Gastrocnemius medialis (tissue), 4 donors: ENCODE results near the gene FLVCR1. TPM values are rescaled to one million over a fixed set of nuclear protein-coding genes. Genes with fewer than 3 reads are reported as not detected.
"Not testable (repeated sequence)": the region's sequence is repeated elsewhere in the genome, so short reads cannot be mapped to it uniquely, and the experiment has no call there.

Experiments
- ATAC-seq, 2 donors: fragments of 150-250 bp; one replicate each; pipeline ENCODE4 v1.9.1; 2016
- DNase-seq, 2 donors: peaks; one replicate each; pipeline ENCODE4 v3.0.0-alpha.2; 2019
- H3K27ac ChIP-seq, 4 donors: fragments of 200-600 bp; sonication (generic); 1 replicate in 1 of 4; 2 replicates in 3 of 4; pipeline ENCODE4 v1.5.1; 2016 to 2018; ENCODE audit warnings: mild to moderate bottlenecking in 2 of 4, moderate library complexity in 1 of 4
- H3K27me3 ChIP-seq, 3 donors: fragments of 200-600 bp; sonication (generic) in 2 of 3; 1 replicate in 1 of 3; 2 replicates in 2 of 3; pipeline versions ENCODE4 v1.5.1 to v1.6.0; 2016 to 2019; ENCODE audit warnings: mild to moderate bottlenecking in 1 of 3, moderate library complexity in 1 of 3
- H3K36me3 ChIP-seq, 2 donors: fragments of 200-600 bp; sonication (generic) in 1 of 2; one replicate each; pipeline ENCODE4 v1.5.1; 2017 to 2018
- H3K4me1 ChIP-seq, 2 donors: fragments of 200-600 bp; sonication (generic) in 1 of 2; one replicate each; pipeline ENCODE4 v1.5.1; 2016 to 2017; ENCODE audit warnings: mild to moderate bottlenecking in 2 of 2
- H3K4me3 ChIP-seq, 4 donors: fragments of 200-600 bp; sonication (generic) in 3 of 4; 1 replicate in 1 of 4; 2 replicates in 3 of 4; pipeline ENCODE4 v1.5.1; 2016 to 2019; ENCODE audit warnings: mild to moderate bottlenecking in 2 of 4
- H3K9me3 ChIP-seq, 3 donors: fragments of 200-600 bp; sonication (generic) in 2 of 3; 1 replicate in 1 of 3; 2 replicates in 2 of 3; pipeline ENCODE4 v1.5.1; 2016 to 2019
- CTCF ChIP-seq, 5 experiments: fragments of 450-650 bp in 3 of 5; fragments of 200-600 bp in 2 of 5; sonication (generic) in 2 of 5; IDR thresholded peaks in 4 of 5; conservative IDR thresholded peaks in 1 of 5; 1 replicate in 4 of 5; 2 replicates in 1 of 5; pipeline ENCODE4 v1.5.1; 2016 to 2019; ENCODE audit warnings: antibody characterized with exemption in 5 of 5, mild to moderate bottlenecking in 3 of 5, moderate library complexity in 3 of 5
- POLR2A ChIP-seq, 2 donors: fragments of 450-650 bp; IDR thresholded peaks; one replicate each; pipeline ENCODE4 v1.6.1; 2017; ENCODE audit warnings: antibody characterized with exemption in 2 of 2, mild to moderate bottlenecking in 2 of 2, moderate library complexity in 2 of 2
- in situ Hi-C, 4 donors: fragments of 200-750 bp; cut with MboI; loops; one replicate each; pipeline versions ENCODE4 v1.15.0 to v1.8.0; 2017; ENCODE audit warnings: low sequenced_read_pairs in 4 of 4
- intact Hi-C: fragments of 100-400 bp; cut with DNase I; formaldehyde crosslinking; loops from one replicate; pipeline ENCODE4 v1.15.1; 2023; ENCODE audit warnings: low total_unique reads
- total RNA-seq, 4 donors: library from RNA; depleted of rRNA; stranded (reverse); fragments of >200 nt; gene quantifications; one replicate each; pipeline versions ENCODE4 v1.1.0 to v1.2.3, GENCODE V29; 2016

The FLVCR1 gene
- total RNA-seq, 4 donors from 2014 or later = 0.66 to 19.8 (median 1.7) TPM

GRCh38 chr1:212909652-212910063 lies 51.6 kb downstream of the FLVCR1 start:
- Histone ChIP-seq H3K27me3 (no peaks in the 10 kb centered on the region), H3K4me3 (no peak overlapping the region), H3K27ac (no peak overlapping the region), H3K36me3 (no peaks in the 10 kb centered on the region), H3K4me1 (no peaks in the 10 kb centered on the region), H3K9me3 (no peaks in the 10 kb centered on the region)
- no peak for DNase-seq
- in situ Hi-C loops = no loop called here
- intact Hi-C loops = no loop called here
- TF ChIP-seq CTCF (IDR thresholded peaks at IDR 0.05 in 4 of 5, conservative IDR thresholded peaks at IDR 0.05 in 1 of 5) (no peak), POLR2A (IDR thresholded peaks at IDR 0.05) (no peak)
- no peak for ATAC-seq

- H3K4me3 ChIP-seq, H3K4me1 ChIP-seq, ATAC-seq, in situ Hi-C loops, intact Hi-C loops, H3K9me3 ChIP-seq, H3K36me3 ChIP-seq, H3K27ac ChIP-seq, DNase-seq, H3K27me3 ChIP-seq: not testable (repeated sequence)
Measured at GRCh38 chr1:212910213-212910612, 52.1 kb downstream of the FLVCR1 start.

- in situ Hi-C loops, ATAC-seq, DNase-seq, H3K4me1 ChIP-seq, intact Hi-C loops, H3K27ac ChIP-seq, H3K36me3 ChIP-seq, H3K4me3 ChIP-seq, H3K27me3 ChIP-seq, H3K9me3 ChIP-seq: not testable (repeated sequence)
Measured at GRCh38 chr1:212913638-212914037, 55.6 kb downstream of the FLVCR1 start.

- intact Hi-C loops, H3K27ac ChIP-seq, H3K4me3 ChIP-seq, H3K4me1 ChIP-seq, ATAC-seq, H3K36me3 ChIP-seq, in situ Hi-C loops, H3K27me3 ChIP-seq, H3K9me3 ChIP-seq, DNase-seq: not testable (repeated sequence)
Measured at GRCh38 chr1:212914110-212914509, 56.0 kb downstream of the FLVCR1 start.

GRCh38 chr1:212914789-212915188 lies 56.7 kb downstream of the FLVCR1 start:
- TF ChIP-seq POLR2A (IDR thresholded peaks at IDR 0.05) (no peak), CTCF (IDR thresholded peaks at IDR 0.05 in 4 of 5, conservative IDR thresholded peaks at IDR 0.05 in 1 of 5) (no peak)
- in situ Hi-C loops = no loop called here
- no peak for ATAC-seq

GRCh38 chr1:212915245-212916091 lies 57.4 kb downstream of the FLVCR1 start:
- no peaks in the 10 kb centered on the region for H3K9me3 ChIP-seq
- no peak overlapping the region for H3K27ac ChIP-seq
- H3K27me3 ChIP-seq = no peaks in the 10 kb centered on the region
- no peak overlapping the region for H3K4me3 ChIP-seq
- TF ChIP-seq POLR2A (IDR thresholded peaks at IDR 0.05) = no peak
- TF ChIP-seq CTCF (IDR thresholded peaks at IDR 0.05 in 4 of 5, conservative IDR thresholded peaks at IDR 0.05 in 1 of 5) = no peak
- in situ Hi-C loops (no loop called here), intact Hi-C loops (no loop called here)
- DNase-seq = no peak
- H3K36me3 ChIP-seq = no peaks in the 10 kb centered on the region
- H3K4me1 ChIP-seq = no peaks in the 10 kb centered on the region
- no peak for ATAC-seq

More at GRCh38 chr1:212914789-212915188, 56.7 kb downstream of the FLVCR1 start:
- Histone ChIP-seq H3K27ac (no peak overlapping the region), H3K36me3 (no peaks in the 10 kb centered on the region), H3K4me1 (no peaks in the 10 kb centered on the region), H3K9me3 (no peaks in the 10 kb centered on the region), H3K27me3 (no peaks in the 10 kb centered on the region), H3K4me3 (no peak overlapping the region)
- no peak for DNase-seq
- intact Hi-C loops = no loop called here
